GM19438 (cell line): ENCODE measurements around the gene SEPTIN1.

Experiments
- ATAC-seq: cut with Tn5 transposase; IDR thresholded peaks from one replicate; pipeline ENCODE4 v1.9.1; 2021; ENCODE audit warnings: low read depth; ENCODE audit not compliant: unreplicated experiment

Gene SEPTIN1, protein sequence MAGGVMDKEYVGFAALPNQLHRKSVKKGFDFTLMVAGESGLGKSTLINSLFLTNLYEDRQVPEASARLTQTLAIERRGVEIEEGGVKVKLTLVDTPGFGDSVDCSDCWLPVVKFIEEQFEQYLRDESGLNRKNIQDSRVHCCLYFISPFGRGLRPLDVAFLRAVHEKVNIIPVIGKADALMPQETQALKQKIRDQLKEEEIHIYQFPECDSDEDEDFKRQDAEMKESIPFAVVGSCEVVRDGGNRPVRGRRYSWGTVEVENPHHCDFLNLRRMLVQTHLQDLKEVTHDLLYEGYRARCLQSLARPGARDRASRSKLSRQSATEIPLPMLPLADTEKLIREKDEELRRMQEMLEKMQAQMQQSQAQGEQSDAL

GRCh38 chr16:30382111-30382881, at the start of gene SEPTIN1:
Gene SEPTIN1, minus strand, starts transcription at chr16:30382561. Its CDS starts 19 bp downstream, at chr16:30382542.
- ATAC-seq: no peak

DNA sequence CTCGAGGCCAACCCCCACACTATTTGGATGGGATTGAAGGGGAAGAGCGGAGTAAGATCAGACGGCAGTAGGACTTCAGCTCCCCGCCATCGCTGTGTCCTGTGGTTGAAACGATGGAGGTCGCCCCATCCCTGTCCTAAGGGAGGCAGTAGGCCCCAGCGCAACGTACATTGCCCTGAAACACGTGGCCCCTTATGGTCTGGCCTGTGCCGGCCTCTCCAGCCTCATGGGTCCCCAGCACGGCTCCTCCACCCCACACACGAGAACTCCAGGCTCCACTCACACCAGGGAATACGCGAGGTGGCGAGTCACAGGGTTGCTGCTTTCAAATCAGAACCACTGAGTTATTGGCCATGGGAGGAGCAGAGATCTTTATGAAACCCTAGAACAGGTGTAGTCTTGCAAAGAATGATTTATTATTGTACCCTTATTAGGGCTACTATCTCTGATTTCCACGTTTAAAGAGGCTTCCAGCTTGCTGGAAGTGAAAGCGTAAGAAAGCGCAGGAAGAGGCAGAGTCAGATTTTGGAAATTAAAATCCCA, 48.1 kb upstream of the SEPTIN1 start:
- no peak for ATAC-seq

GRCh38 chr16:30429678-30430427, 47.5 kb upstream of the SEPTIN1 start, which contains the start of gene DCTPP1:
Gene DCTPP1, minus strand, starts transcription at chr16:30430030. Its CDS starts 50 bp downstream, at chr16:30429980.
- peak; percentile 97 for ATAC-seq

DNA sequence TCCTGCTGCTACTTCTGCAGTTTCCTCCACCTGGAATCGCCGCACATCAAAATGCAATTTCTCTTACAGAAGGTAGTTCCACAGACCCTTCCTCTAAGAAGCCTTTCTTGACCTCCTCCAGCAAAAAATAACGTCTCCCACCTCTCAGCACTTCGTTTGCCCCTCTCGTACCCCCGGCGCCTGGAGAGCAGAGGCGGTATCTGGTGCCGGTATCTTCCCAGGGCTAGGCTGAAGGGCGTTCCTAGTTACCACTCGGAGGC, 47.0 kb upstream of the SEPTIN1 start:
- ATAC-seq: no peak

DNA sequence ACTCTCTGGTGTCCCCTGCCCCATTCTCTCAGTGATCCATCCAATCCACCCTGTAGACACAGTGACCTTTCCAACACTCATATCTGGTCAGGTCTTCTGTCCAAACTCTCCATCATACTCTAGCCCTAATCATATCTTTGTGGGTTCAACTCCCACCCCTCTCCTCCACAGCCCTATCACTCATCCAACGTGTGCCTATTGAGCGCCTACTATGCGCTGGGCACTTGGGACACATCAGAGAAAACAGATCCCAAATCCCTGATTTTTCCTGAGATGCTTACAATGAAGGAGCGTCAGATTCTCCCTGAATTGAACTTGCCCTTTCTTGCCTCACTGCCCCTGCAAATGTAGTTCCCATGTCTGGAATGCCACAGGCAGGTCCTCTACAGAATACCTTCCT, 45.7 kb upstream of the SEPTIN1 start:
- ATAC-seq: no peak

GRCh38 chr16:30421010-30421409, 38.6 kb upstream of the SEPTIN1 start:
- ATAC-seq: no peak

DNA sequence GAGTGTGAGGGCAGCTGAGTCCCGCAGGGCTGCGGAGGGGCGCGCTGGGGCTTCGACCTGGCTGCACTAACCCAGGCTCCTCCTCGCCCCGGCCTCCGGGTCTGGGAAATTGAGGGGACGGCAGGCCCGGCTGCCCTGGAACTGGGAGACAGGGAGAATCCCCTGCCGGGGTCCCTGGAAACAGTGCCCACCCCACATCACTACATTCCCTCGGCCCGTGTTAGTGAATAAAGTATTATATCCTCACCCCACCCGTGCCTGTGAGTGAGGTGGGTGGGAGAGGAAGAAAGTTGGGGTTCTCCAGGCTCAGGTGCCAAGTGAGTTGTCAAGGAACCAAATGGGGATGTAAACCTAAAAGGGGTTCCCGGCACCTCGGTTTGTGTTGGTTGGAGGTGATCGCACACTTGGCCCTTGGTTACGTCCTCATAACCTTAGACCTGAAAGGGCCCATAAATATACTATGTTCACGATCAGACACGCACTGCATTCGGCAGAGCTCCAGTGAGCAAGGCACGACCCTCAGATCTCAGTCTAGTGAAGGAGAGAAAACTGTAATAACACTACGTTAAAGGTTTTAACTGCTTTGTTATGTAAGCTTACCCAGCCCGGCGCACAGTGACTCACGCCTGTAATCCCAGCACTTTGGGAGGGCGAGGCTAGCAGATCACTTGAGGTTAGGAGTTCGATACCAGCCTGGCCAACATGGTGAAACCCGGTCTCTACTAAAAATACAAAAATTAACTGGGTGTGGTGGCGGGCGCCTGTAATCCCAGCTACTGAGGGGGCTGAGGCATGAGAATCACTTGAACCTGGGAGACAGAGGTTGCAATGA, 36.2 kb upstream of the SEPTIN1 start:
- ATAC-seq: no peak

GRCh38 chr16:30417529-30418349, 35.4 kb upstream of the SEPTIN1 start:
- ATAC-seq: peak; percentile 77

- ATAC-seq: no peak
Measured at GRCh38 chr16:30416624-30417528, 34.5 kb upstream of the SEPTIN1 start.

GRCh38 chr16:30416047-30416603, 33.8 kb upstream of the SEPTIN1 start:
- no peak for ATAC-seq

- ATAC-seq: no peak
Measured at GRCh38 chr16:30414159-30414558, 31.8 kb upstream of the SEPTIN1 start.

DNA sequence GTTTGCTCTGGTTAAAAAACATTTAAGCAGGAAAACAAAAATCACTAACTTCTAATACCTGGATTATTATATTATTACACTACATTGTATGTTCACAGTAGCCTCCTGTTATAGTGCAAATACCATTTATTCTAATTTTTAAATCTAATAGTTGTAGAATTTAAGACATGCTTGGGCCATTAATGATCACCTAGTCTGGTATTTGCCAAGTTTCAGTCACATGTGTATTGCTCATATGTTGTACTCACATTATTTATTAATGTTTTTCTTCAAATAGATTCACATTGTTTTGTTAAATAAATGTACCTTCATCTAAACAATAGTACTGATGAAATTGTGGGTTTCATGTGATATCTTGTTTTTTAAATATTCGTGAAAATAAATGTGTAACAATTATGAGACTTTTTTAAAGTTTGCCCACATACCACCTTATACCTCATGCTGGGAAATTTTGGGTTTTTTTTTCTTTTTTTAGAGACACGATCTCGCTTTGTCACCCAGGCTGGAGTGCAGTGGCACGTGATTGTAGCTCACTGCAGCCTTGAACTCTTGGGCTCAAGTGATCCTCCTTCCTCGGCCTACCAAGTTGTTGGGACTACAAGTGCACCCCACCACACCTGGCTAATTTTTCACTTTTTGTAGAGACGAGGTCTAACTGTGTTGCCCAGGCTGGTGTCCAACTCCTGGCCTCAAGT, 30.9 kb upstream of the SEPTIN1 start:
- ATAC-seq: no peak

GRCh38 chr16:30409125-30410060, 27.0 kb upstream of the SEPTIN1 start:
- ATAC-seq: no peak

GRCh38 chr16:30407804-30408534, 25.6 kb upstream of the SEPTIN1 start:
- peak; percentile 6 for ATAC-seq

GRCh38 chr16:30407102-30407803, 24.9 kb upstream of the SEPTIN1 start, which contains the start of gene ZNF771:
Gene ZNF771, plus strand, starts transcription at chr16:30407606. Its CDS starts 448 bp downstream, at chr16:30408054.
- peak; percentile 74 for ATAC-seq
